ENCODE results near the gene AMIGO2.
"Not testable (repeated sequence)": the region's sequence is repeated elsewhere in the genome, so short reads cannot be mapped to it uniquely, and the experiment has no call there.

Gene AMIGO2

DNA sequence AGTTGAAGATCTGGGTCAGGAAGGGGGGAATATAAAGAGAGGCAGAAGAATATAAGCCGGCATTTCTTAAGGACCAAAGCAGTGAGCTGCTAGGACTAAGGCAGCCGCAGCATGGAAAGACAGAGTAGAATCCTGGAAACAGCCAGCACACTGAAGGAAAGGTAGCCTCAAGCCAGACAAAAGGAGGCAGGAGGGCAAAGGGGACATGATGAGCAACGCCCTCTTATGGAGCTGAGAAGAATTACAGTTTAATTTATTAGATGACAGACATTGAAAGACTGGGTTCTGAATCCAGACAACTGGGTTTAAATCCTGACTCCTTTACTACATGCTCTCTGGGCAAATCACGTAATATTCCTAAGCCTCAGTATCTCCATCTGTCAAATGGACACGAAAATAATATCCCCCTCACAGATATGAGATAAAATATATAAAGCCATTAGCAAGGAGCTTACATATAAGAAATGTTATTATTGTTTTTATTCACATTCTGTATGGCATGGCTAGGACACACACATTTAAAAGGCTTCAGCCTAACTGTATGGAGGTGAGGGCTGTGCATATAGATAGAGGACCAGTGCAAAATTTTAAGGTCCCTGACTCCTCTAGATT, 8.4 kb downstream of the AMIGO2 start:
- peak; percentile 29 to 46 for DNase-seq

DNA sequence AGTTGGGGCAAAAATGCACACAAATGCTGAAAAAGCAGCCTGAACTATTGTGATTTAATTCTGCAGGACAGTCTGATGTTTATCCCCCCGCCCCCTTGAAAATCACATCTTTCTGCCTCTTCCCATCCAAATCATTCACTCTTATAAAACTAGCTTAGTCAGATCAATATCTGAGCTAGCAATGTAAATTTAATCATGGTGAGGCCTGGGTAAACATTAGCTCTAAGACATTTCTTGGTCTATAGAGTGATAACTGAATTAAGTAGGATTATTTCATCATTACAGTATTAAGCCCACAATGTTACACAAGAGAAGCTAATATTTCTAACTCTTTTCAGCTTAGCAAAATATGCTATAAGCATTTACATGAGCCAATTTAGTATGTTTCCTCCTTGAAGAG, 9.4 kb downstream of the AMIGO2 start:
- DNase-seq: no peak

DNA sequence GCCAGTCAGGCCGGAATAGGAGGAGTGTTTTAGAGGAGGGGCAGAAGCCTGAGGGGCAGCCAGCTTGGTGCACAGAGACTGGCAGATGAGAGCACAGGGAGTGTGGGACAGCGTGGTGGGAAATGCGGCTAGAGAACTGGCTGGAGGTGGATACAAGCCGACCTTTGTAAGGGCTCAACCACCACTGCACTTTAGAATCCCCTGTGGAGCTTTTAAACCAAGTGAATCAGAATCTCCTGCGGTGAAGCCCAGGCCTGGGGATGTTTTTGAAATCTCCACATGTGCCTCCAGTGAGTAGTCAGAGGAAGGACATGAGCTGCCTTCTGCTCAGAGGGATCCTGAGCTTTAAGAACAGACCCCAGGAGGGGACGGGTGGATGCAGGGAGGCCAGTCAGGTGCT, 11.2 kb downstream of the AMIGO2 start:
- no peak for DNase-seq

DNA sequence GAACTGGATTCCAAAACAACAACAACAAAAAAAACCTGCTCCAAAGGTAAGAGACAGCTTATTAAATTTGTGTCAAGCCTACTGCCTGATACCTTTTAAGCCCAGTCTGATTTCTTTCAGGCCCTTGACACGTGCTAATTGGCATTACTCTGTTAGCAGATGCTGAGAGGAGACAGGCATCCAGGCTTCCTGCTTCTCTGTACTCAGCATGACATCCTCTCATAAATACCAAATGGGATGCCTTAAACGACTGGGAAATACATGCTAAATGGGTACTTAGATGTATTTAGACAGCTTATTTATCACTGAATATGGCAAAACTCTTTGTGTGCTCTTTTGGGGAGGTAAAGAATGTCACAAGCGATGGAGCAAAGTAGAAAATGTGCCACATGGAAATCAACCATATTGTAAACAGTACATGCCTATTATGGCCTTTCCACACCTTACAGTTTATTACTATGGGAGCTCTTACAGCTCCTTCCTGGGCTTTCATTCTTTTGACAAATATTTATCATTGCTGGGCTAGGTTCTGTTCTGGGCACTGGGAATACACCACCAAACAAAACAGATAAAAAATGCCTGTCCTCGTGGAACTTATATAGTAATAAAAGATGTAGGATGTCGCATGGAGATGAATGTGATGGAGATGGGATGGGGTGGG, 11.9 kb downstream of the AMIGO2 start:
- DNase-seq: no peak

DNA sequence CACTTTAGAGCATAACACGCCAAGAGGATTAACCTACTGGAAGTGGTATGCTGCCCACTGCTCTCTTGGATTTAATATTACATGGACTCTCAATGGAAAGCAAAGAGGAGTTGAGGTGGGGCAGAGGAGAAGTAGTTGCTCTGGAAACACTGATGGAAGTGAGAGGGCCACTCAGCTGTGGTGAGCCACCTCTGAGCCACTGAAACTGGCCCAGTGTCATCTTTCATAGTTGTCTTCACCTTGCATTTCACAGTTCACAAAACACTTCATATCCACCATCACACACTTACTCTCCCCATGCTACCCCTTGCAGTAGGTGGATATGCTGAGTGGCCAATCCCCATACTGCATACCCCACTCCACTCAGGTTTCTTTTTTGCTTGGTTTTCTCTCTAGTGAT, 12.6 kb downstream of the AMIGO2 start:
- DNase-seq: no peak

DNA sequence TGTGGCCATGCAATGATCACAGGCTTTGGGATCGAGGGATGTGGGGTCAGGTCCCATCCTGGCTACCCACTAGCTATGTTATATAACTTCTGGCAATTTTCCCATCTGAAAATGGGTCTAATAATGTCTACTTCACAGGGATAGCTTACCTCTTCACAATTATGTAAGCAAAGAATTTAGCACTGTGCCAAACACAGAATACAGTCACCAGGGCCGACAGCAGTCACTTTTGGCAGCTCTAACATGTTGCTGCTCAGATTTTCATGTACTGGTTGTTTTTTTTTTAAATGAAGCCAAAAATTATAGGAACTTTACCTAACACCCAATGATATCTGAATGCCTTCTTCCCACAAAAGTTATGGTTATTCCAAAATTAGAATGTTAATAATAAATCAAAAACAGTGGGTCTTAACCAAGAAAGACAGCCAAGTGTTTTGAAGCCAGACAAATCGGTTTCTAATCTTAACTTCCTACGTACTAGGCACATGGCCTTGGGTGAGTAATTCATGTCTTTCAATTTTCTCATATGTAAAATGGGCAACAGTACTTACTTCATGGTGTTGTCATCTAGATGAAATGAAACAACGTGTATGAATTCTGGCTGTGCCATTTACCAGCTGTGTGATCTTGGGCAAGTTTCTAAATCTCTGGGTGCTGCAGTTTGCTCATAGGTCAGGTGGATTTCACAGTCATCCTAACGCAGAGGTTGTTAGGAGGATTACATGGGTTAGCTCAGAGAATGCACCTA, 13.3 kb downstream of the AMIGO2 start:
- no peak for DNase-seq

DNA sequence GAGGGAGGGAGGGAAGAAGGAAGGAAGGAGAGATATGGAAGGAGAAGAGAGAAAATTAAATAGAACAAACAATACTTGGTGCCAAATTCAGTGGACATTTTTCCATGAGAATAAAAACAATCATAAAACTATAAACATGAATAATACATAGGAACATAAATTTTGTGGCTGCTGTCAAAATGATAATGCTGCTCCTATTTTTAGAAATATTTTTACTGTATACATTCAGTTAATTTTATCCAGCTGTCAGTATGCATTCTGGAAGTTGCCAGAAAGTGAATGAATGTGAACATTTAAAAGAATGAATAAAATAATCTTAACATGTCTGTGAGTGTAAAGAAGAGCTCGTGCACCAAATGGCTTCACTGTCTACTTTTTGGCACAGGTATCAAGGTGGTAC, 14.2 kb downstream of the AMIGO2 start:
- DNase-seq: no peak

DNA sequence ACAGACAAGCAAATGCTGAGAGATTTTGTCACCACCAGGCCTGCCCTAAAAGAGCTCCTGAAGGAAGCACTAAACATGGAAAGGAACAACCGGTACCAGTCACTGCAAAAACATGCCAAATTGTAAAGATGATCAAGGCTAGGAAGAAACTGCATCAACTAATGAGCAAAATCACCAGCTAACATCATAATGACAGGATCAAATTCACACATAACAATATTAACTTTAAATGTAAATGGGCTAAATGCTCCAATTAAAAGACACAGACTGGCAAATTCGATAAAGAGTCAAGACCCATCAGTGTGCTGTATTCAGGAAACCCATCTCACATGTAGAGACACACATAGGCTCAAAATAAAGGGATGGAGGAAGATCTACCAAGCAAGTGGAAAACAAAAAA, 21.1 kb downstream of the AMIGO2 start:
- DNase-seq: not testable (repeated sequence)

DNA sequence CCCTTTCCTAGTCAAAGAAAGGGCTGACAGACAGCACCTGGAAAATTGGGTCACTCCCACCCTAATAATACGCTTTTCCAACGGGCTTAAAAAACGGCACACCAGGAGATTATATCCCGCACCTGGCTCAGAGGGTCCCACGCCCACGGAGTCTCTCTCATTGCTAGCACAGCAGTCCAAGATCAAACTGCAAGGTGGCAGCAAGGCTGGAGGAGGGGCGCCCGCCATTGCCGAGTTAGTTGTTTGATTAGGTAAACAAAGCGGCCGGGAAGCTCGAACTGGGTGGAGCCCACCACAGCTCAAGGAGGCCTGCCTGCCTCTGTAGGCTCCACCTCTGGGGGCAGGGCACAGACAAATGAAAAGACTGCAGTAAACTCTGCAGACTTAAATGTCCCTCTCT, 22.8 kb downstream of the AMIGO2 start:
- peak in 1 of 2 experiments; percentile 14 for DNase-seq

DNA sequence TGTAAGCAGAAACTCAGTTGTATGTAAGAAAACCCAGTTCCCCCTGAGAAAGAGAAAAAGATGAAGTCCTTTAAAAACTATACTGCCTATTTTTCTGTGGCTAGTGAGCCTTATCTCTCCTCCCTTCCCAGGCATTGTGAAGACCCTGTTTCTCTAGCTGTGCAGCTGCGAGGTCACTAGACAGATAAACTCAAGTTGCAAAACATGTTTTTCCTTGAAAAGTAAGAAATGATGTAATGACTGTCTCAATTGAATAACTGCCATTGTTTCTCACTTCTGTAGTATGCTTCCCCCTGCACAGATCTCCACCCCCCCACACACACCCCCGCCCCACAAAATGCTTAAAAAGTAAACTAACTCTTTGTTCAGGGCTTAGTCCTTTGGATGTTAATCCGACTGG, 23.9 kb downstream of the AMIGO2 start:
- DNase-seq: not testable (repeated sequence)

DNA sequence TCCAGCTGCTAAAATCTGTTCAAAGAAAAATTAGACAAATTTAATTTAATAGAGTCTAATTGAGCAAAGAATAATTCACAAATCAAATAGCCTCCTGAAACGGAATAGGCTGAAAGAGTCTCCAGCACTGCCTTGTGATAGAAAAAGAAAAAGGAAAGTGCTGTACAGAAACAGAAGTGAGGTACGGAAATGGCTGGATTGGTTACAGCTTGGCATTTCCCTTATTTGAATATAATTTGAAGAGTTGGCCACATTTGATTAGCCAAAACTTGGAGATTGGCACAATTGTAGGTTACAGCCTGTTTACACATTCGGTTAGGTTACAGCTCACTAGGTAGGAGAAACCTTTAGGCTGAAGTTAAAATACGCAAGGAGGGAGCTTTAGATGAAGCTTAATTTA, 25.1 kb downstream of the AMIGO2 start:
- no peak for DNase-seq

DNA sequence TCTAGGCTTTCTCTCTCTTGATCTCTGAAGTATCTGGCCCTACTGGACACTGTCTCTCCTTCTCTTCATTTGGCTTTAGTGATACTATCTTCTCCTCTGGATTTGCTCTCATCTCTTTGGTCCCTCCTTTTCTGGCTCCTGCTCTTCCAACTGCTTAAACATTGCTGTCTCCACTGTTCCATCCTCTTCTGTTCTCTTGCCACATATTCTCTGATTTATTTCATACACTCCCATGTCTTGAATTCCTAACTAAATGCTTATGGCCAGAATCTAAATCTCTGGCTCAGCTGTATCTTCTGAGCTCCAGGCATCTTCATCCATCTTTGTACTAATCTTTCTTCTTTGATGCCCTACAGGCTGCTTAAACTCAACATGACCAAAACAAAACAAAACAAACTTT, 25.8 kb downstream of the AMIGO2 start:
- DNase-seq: no peak

DNA sequence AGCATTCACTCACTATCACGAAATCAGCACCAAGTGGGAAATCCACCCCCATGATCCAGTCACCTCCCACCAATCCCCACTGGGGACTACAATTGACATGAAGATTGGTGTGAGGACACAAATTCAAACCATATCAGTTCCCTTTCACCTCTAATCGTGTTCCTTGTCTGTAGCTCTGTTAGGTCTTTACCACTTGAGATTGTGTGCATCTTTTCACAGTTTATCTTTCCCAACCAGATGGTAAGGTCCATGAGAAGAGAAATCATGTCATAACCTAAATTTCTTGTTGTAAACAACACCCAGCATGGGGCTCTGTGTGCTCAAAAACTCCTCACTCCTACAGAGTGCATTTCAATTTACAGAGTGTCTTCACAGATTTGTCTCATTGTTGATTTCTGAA, 27.5 kb downstream of the AMIGO2 start:
- no peak for DNase-seq

DNA sequence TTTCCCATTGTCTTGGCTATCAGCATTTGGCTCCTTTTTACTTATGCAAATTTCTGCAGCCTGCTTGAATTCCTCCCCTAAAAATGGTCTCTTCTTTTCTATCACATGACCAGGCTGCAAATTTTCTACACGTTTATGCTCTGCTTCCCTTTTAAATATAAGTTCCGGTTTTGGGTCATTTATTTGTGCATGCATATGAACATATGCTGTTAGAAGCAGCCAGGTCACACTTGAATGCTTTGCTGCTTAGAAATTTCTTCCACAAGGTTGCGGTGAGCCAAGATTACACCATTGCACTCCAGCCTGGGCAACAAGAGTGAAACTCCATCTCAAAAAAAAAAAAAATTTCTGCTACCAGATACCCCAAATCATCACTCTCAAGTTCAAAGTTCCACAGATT, 28.5 kb downstream of the AMIGO2 start:
- not testable (repeated sequence) for DNase-seq

DNA sequence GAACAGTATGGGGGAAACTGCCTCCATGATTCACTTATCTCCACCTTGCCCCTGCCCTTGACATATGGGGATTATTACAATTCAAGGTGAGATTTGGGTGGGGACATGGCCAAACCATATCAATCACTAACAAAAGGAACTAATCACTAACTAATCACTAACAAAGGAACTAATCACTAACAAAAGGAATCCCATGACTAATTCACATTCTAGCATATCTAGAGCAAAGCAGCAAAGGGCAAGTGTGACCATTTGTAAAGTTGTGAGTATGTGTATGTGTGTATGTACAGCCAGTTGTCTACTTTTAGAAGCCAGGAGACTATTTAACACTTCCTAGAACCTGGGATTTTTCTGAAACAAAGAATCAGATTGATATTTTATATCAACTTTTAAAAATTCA, 31.2 kb downstream of the AMIGO2 start:
- no peak for DNase-seq

DNA sequence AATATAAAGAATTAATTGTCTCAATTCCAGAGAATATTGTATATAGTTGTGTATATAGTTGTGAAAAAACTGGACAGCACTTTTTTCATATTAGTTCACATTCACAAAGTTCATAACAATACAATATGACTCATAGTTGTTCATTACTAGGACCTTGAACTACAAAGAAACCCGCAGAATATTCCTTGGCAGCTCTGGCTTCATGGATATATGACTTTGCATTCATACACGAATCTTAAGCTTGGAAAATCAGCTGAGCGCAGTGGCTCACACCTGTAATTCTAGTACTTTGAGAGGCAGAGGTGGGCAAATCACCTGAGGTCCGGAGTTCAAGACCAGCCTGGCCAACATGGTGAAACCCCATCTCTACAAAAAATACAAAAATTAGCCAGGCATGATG, 38.4 kb downstream of the AMIGO2 start:
- DNase-seq: no peak

DNA sequence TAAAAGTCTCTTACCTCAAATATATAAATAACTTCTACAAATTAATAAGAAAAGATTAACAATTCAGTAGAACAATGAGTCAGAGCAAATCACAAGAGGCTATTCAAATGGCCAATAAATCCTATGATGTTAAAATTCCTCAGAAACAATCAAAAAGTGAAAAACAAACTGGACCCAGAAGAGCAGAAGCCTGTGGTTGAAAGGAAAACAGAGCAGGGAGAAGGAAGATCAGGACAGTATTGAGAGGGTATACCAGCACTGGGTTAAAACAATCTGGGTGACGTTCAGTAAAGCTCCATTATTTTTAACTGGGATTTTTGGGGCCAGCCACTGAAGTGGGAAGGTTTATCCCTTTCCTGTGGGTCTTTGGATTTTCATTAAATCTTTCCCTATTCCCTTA, 40.0 kb downstream of the AMIGO2 start:
- DNase-seq: no peak

DNA sequence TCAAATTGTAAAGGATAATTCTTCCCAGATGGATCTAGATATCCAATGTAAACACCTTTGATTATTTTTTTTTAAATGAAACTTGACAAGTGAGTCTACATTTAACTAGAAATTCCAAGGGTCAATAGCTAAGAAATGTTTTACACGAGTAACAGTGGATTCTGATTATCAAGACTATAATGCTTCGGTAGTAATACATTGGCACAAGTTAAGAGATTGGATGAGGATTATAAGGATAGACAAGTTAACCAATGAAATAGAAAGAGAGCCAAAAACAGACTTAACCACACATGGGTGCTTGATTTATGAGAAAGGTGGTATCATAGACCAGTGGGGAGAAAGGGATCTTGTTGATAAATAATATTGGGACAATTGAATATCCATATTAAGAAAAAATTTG, 40.7 kb downstream of the AMIGO2 start:
- DNase-seq: no peak

DNA sequence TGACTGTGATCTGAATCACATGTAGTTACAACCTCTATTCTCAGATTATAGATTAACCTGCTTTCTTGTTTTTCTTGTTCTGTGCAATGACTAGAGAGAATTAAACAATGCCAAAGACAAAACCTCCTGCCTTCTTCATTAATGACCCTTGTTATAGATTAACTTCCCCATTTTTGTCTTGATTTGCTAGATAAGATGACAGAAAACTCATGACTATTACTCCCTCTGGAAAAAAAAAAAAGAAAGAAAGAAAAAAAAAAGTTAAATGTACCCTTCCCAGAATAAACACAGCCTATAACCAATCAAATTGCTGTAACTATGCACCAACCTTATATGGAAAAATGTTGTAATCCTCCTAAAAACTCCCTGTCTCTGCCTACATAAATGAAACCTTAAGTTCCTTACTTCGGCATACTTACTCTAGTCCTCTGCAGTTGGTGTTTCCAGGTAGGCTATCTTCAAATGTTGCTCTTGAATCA, 41.5 kb downstream of the AMIGO2 start:
- DNase-seq: peak; percentile 9 to 27

DNA sequence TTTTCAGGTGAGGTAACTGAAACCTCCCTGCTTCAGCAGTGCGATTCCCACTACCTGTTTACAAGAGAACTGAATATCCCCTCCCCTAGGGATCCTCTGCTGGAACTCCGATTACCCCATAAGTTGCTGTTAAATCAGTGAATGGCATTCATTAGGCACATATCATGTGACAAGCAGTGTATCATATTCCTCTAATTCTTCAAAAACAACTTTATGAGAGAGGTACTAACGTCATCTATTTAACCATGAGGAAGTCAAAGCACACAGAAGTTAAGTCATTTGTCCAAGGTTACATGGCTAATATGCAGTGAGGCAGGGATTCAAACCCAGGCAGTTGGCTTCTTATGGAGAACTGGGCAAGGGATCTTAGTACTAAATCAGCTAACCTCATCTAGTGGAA, 44.3 kb downstream of the AMIGO2 start:
- peak in 1 of 2 experiments; percentile 1 for DNase-seq

DNA sequence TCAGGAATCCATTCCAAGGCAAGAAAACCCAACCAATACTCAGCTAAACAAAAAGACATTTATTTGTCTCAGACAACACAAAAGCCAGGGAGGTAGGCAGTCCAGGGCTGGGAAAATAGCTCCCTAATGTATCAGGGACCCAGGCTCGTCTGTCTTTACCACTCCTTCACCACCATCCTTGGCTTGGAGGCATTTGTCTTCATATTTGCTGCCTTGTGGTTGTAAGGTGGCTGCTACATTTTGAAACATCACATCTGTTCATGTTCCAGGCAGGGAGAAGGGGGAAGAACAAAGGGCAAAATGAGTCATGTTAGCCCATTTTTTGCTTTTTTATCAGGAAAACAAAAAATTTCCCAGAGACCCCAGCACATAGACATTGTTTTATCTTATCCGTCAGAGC, 45.1 kb downstream of the AMIGO2 start:
- DNase-seq: no peak

DNA sequence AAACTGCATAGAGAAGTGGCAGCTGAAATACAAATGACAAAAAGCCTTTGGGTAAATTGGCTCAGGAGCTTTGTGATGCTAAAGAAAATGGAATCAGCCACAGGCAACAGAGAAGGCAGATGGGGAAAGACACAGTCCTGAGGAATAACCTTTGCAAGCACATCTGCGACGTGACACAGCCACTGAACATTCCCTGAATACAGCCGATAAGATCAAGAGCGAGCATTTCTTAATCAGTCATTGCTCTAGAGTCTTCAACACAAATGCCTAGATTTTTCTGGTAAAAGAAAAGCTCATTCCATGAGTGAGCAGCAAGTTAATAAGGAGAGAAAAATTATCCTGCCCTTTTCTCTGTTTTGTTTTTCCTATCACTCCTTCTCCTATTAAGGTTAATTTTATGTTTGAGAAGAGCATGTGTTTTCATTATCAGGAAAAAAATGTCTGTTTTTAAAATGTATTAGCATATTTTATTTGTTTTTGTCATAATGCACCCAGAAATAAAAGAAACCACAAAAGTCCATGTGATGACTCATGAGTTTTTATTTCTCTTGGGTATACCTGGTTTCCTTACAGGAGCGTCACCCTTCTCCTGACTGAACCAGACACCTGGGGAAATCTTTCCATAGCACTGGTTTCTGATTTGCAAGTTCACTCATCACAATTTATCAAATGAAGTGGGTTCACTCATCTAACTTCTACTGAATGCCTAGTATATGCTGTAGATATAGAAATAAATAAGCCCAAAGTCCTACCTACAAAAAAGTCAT, 45.8 kb downstream of the AMIGO2 start:
- peak in 1 of 2 experiments; percentile 1 for DNase-seq

DNA sequence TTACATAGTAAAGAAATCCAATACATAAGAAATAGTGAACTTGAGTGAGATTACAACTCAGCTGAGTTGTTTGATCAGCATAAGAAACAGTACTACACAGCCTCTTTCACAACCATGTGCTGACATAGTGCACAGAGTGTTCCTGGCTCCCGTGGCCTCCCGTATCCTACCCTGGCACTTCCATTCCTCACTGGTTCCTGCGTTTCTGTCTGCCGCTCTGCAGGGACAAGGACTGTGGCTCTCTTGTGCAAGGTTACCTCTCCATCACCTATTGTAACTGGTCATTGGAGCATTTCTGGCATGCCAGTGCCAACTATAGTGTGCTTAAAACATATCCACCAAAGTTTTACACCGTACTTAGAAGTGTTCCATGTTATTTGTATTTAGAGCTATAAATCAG, 46.7 kb downstream of the AMIGO2 start:
- peak; percentile 22 to 61 for DNase-seq
